Large intestine (tissue), 12 donors: ENCODE data around the gene SLC25A1. TPM values are rescaled to one million over a fixed set of nuclear protein-coding genes. Genes with fewer than 3 reads are reported as not detected.

Source experiments
- DNase-seq, 2 donors: peaks; one replicate each; pipeline versions ENCODE4 v3.0.0 to v3.0.0-alpha.2; 2013
- H3K27ac ChIP-seq: one replicate; pipeline ENCODE4 v1.5.1; 2013; ENCODE audit warnings: low read length
- H3K27me3 ChIP-seq: 2 replicates; pipeline ENCODE4 v1.6.1; 2013; ENCODE audit warnings: low read length; ENCODE audit not compliant: control insufficient read depth, insufficient read depth
- H3K36me3 ChIP-seq: 2 replicates; pipeline ENCODE4 v1.6.1; 2013; ENCODE audit warnings: low read length; ENCODE audit not compliant: control insufficient read depth, insufficient read depth
- H3K4me1 ChIP-seq: one replicate; pipeline ENCODE4 v1.6.1; 2013; ENCODE audit warnings: low read length; ENCODE audit not compliant: control insufficient read depth, insufficient read depth
- H3K4me3 ChIP-seq: one replicate; pipeline ENCODE4 v1.5.1; 2013; ENCODE audit warnings: low read length
- H3K9me3 ChIP-seq: one replicate; pipeline ENCODE4 v1.6.1; 2013; ENCODE audit warnings: mild to moderate bottlenecking, low read depth, low read length, moderate library complexity; ENCODE audit not compliant: control insufficient read depth
- WGBS: methylation state at CpG from one replicate; pipeline ENCODE4 v1.1.5; 2013; ENCODE audit warnings: low lambda C conversion rate; ENCODE audit not compliant: insufficient coverage; 5-methylcytosine and 5-hydroxymethylcytosine counted together
- long read RNA-seq, 11 donors: transcript quantifications; one replicate each; lab custom pipeline, GENCODE V29; 2026
- polyA plus RNA-seq: library from polyadenylated mRNA; unstranded; fragments of 120-200 nt; gene quantifications from one replicate; pipeline ENCODE4 v1.2.1, GENCODE V29; 2013

Gene SLC25A1
- 164 TPM for polyA plus RNA-seq
- long read RNA-seq, donor 1, transcript SLC25A1-201 (9 exons, 1,648 nt) = major isoform, 39 of 39 reads
- long read RNA-seq, donor 1, partial matches to known transcripts = 0 of 39 reads
- long read RNA-seq, donor 1, other reads (novel, unspliced or antisense) = 0 of 39 reads
- long read RNA-seq, donor 2, transcript SLC25A1-201 (9 exons, 1,648 nt) = major isoform, 112 of 160 reads
- long read RNA-seq, donor 2, partial matches to known transcripts = 41 of 160 reads
- long read RNA-seq, donor 2, other reads (novel, unspliced or antisense) = 5 of 160 reads
- long read RNA-seq, donor 3, transcript SLC25A1-201 (9 exons, 1,648 nt) = major isoform, 140 of 201 reads
- long read RNA-seq, donor 3, partial matches to known transcripts = 41 of 201 reads
- long read RNA-seq, donor 3, other reads (novel, unspliced or antisense) = 17 of 201 reads
- long read RNA-seq, donor 4, transcript SLC25A1-201 (9 exons, 1,648 nt) = major isoform, 15 of 15 reads
- long read RNA-seq, donor 4, partial matches to known transcripts = 0 of 15 reads
- long read RNA-seq, donor 4, other reads (novel, unspliced or antisense) = 0 of 15 reads
- long read RNA-seq, donor 5, transcript SLC25A1-201 (9 exons, 1,648 nt) = major isoform, 26 of 28 reads
- long read RNA-seq, donor 5, partial matches to known transcripts = 0 of 28 reads
- long read RNA-seq, donor 5, other reads (novel, unspliced or antisense) = 0 of 28 reads
- long read RNA-seq, donor 6, transcript SLC25A1-201 (9 exons, 1,648 nt) = major isoform, 94 of 116 reads
- long read RNA-seq, donor 6, partial matches to known transcripts = 20 of 116 reads
- long read RNA-seq, donor 6, other reads (novel, unspliced or antisense) = 0 of 116 reads
- long read RNA-seq, donor 7, transcript SLC25A1-201 (9 exons, 1,648 nt) = major isoform, 24 of 31 reads
- long read RNA-seq, donor 7, partial matches to known transcripts = 5 of 31 reads
- long read RNA-seq, donor 7, other reads (novel, unspliced or antisense) = 0 of 31 reads
- long read RNA-seq, donor 8, transcript SLC25A1-201 (9 exons, 1,648 nt) = major isoform, 98 of 130 reads
- long read RNA-seq, donor 8, partial matches to known transcripts = 26 of 130 reads
- long read RNA-seq, donor 8, other reads (novel, unspliced or antisense) = 0 of 130 reads
- long read RNA-seq, donor 9, transcript SLC25A1-201 (9 exons, 1,648 nt) = major isoform, 67 of 80 reads
- long read RNA-seq, donor 9, partial matches to known transcripts = 12 of 80 reads
- long read RNA-seq, donor 9, other reads (novel, unspliced or antisense) = 0 of 80 reads
- long read RNA-seq, donor 10, transcript SLC25A1-201 (9 exons, 1,648 nt) = major isoform, 90 of 113 reads
- long read RNA-seq, donor 10, partial matches to known transcripts = 22 of 113 reads
- long read RNA-seq, donor 10, other reads (novel, unspliced or antisense) = 0 of 113 reads
- long read RNA-seq, donor 11, transcript SLC25A1-201 (9 exons, 1,648 nt) = major isoform, 60 of 76 reads
- long read RNA-seq, donor 11, partial matches to known transcripts = 13 of 76 reads
- long read RNA-seq, donor 11, other reads (novel, unspliced or antisense) = 0 of 76 reads

GRCh38 chr22:19178657-19179496 lies at the start of gene SLC25A1:
Gene SLC25A1 (minus strand): TSS chr22:19178736. CDS start chr22:19178673, 63 bp downstream.
- Histone ChIP-seq H3K27me3 (no peaks in the 10 kb centered on the region), H3K36me3 (peaks cover 29% of the 10 kb centered on the region), H3K9me3 (no peaks in the 10 kb centered on the region), H3K4me3 (peak within 1 kb of the TSS; percentile 68), H3K27ac (peak within 1 kb of the TSS; percentile 96), H3K4me1 (peaks cover 46% of the 10 kb centered on the region)
- peak; percentile 91 to 97 for DNase-seq
- no CpG with 5 or more reads among the region's 86 CpGs for WGBS

- H3K36me3 ChIP-seq = peaks cover 4% of the 10 kb centered on the region
- WGBS = no CpG with 5 or more reads among the region's 4 CpGs
- H3K4me3 ChIP-seq = no peak overlapping the region
- no peaks in the 10 kb centered on the region for H3K9me3 ChIP-seq
- no peak overlapping the region for H3K27ac ChIP-seq
- H3K27me3 ChIP-seq = no peaks in the 10 kb centered on the region
- H3K4me1 ChIP-seq = no peaks in the 10 kb centered on the region
- DNase-seq = no peak
These were observed 49.6 kb upstream of the SLC25A1 start for GRCh38 chr22:19228179-19228578.

- Histone ChIP-seq H3K36me3 (peaks cover 4% of the 10 kb centered on the region), H3K4me3 (no peak overlapping the region), H3K27me3 (no peaks in the 10 kb centered on the region), H3K27ac (no peak overlapping the region), H3K4me1 (no peaks in the 10 kb centered on the region), H3K9me3 (no peaks in the 10 kb centered on the region)
- DNase-seq = no peak
These were observed 47.9 kb upstream of the SLC25A1 start for GRCh38 chr22:19226428-19226827.

GRCh38 chr22:19225560-19225959 lies 47.0 kb upstream of the SLC25A1 start:
- no peak for DNase-seq
- Histone ChIP-seq H3K36me3 (peaks cover 6% of the 10 kb centered on the region), H3K27me3 (no peaks in the 10 kb centered on the region), H3K4me3 (no peak overlapping the region), H3K4me1 (no peaks in the 10 kb centered on the region), H3K27ac (no peak overlapping the region), H3K9me3 (no peaks in the 10 kb centered on the region)
- WGBS = no CpG with 5 or more reads among the region's 3 CpGs

GRCh38 chr22:19224985-19225384 lies 46.4 kb upstream of the SLC25A1 start:
- no peaks in the 10 kb centered on the region for H3K27me3 ChIP-seq
- no peaks in the 10 kb centered on the region for H3K9me3 ChIP-seq
- H3K27ac ChIP-seq = no peak overlapping the region
- no peaks in the 10 kb centered on the region for H3K4me1 ChIP-seq
- no peak for DNase-seq
- peaks cover 6% of the 10 kb centered on the region for H3K36me3 ChIP-seq
- H3K4me3 ChIP-seq = no peak overlapping the region
- 92% methylated on average over 2 of the region's 7 CpGs for WGBS

- Histone ChIP-seq H3K9me3 (no peaks in the 10 kb centered on the region), H3K27me3 (no peaks in the 10 kb centered on the region), H3K4me3 (no peak overlapping the region), H3K27ac (no peak overlapping the region), H3K36me3 (peaks cover 6% of the 10 kb centered on the region), H3K4me1 (no peaks in the 10 kb centered on the region)
- no CpG with 5 or more reads among the region's 5 CpGs for WGBS
- DNase-seq = no peak
These were observed 46.0 kb upstream of the SLC25A1 start for GRCh38 chr22:19224557-19224956.

- DNase-seq = no peak
- H3K27ac ChIP-seq = no peak overlapping the region
- no peaks in the 10 kb centered on the region for H3K27me3 ChIP-seq
- no peaks in the 10 kb centered on the region for H3K9me3 ChIP-seq
- H3K36me3 ChIP-seq = peaks cover 6% of the 10 kb centered on the region
- no peaks in the 10 kb centered on the region for H3K4me1 ChIP-seq
- no peak overlapping the region for H3K4me3 ChIP-seq
- WGBS = no CpG with 5 or more reads among the region's 6 CpGs
These were observed 45.1 kb upstream of the SLC25A1 start for GRCh38 chr22:19223617-19224016.

GRCh38 chr22:19223110-19223509 lies 44.6 kb upstream of the SLC25A1 start:
- no CpG with 5 or more reads among the region's 9 CpGs for WGBS
- no peak for DNase-seq
- Histone ChIP-seq H3K4me3 (no peak overlapping the region), H3K9me3 (no peaks in the 10 kb centered on the region), H3K36me3 (peaks cover 4% of the 10 kb centered on the region), H3K4me1 (no peaks in the 10 kb centered on the region), H3K27me3 (no peaks in the 10 kb centered on the region), H3K27ac (no peak overlapping the region)

- H3K4me1 ChIP-seq = no peaks in the 10 kb centered on the region
- 92% methylated on average over 2 of the region's 11 CpGs for WGBS
- H3K27ac ChIP-seq = no peak overlapping the region
- no peaks in the 10 kb centered on the region for H3K9me3 ChIP-seq
- no peak for DNase-seq
- no peaks in the 10 kb centered on the region for H3K27me3 ChIP-seq
- H3K4me3 ChIP-seq = no peak overlapping the region
- H3K36me3 ChIP-seq = peaks cover 4% of the 10 kb centered on the region
These were observed 43.9 kb upstream of the SLC25A1 start for GRCh38 chr22:19222242-19223005.
